SK-N-MC (cell line): ENCODE data around the gene MLLT3.
A peak's percentile ranks its signal among the peaks of the same experiment; 100 is the strongest.

Experiments used
- DNase-seq: peaks from one replicate; pipeline ENCODE4 v3.0.0-alpha.2; 2011; ENCODE audit warnings: low read depth, low spot score
- H3K27ac ChIP-seq: fragments of 200-600 bp; sonication (generic); 2 replicates; pipeline ENCODE4 v1.5.1; 2016; ENCODE audit warnings: mixed run types
- H3K36me3 ChIP-seq: fragments of 200-600 bp; sonication (generic); 2 replicates; pipeline ENCODE4 v1.6.1; 2017; ENCODE audit warnings: antibody characterized with exemption, low read length, mixed read lengths; ENCODE audit not compliant: insufficient read depth
- H3K4me3 ChIP-seq: fragments of 200-600 bp; sonication (generic); 2 replicates; pipeline ENCODE4 v1.5.1; 2016
- H3K9ac ChIP-seq: fragments of 200-600 bp; sonication (generic); 2 replicates; pipeline ENCODE4 v1.8.0; 2017; ENCODE audit warnings: mixed run types, mixed read lengths; ENCODE audit not compliant: insufficient read length
- H3K9me3 ChIP-seq: fragments of 200-600 bp; sonication (generic); 2 replicates; pipeline ENCODE4 v1.6.1; 2017; ENCODE audit warnings: low read depth, mild to moderate bottlenecking, antibody characterized with exemption, low read length, moderate library complexity, mixed read lengths
- EZH2 ChIP-seq: fragments of 200-600 bp; sonication (generic); IDR thresholded peaks from one replicate; pipeline ENCODE4 v1.6.1; 2017; ENCODE audit warnings: antibody characterized with exemption
- FOXP2 ChIP-seq: optimal IDR thresholded peaks from 2 replicates; pipeline ENCODE3; 2011; ENCODE audit warnings: mild to moderate bottlenecking, moderate library complexity; ENCODE audit not compliant: insufficient read depth; ENCODE audit errors: extremely low read length, control extremely low read depth
- POLR2AphosphoS5 ChIP-seq: IDR thresholded peaks from 2 replicates; pipeline ENCODE4 v1.6.1; 2012; ENCODE audit warnings: mild to moderate bottlenecking, low read depth, low read length, borderline replicate concordance

MLLT3 gene

GRCh38 chr9:20302197-20302596 lies 320.1 kb downstream of the MLLT3 start:
- no peak for DNase-seq
- H3K27ac ChIP-seq = no peak overlapping the region
- no peak overlapping the region for H3K9ac ChIP-seq
- H3K9me3 ChIP-seq = no peaks in the 10 kb centered on the region
- no peak for TF ChIP-seq FOXP2
- TF ChIP-seq EZH2 = no peak
- no peak for TF ChIP-seq POLR2AphosphoS5
- no peak overlapping the region for H3K4me3 ChIP-seq
- H3K36me3 ChIP-seq = no peaks in the 10 kb centered on the region

- Histone ChIP-seq H3K9me3 (no peaks in the 10 kb centered on the region), H3K36me3 (no peaks in the 10 kb centered on the region), H3K9ac (no peak overlapping the region), H3K4me3 (no peak overlapping the region), H3K27ac (no peak overlapping the region)
- TF ChIP-seq FOXP2 (no peak), EZH2 (no peak), POLR2AphosphoS5 (no peak)
- DNase-seq = no peak
These were observed 321.7 kb downstream of the MLLT3 start for GRCh38 chr9:20300430-20301115.

DNA sequence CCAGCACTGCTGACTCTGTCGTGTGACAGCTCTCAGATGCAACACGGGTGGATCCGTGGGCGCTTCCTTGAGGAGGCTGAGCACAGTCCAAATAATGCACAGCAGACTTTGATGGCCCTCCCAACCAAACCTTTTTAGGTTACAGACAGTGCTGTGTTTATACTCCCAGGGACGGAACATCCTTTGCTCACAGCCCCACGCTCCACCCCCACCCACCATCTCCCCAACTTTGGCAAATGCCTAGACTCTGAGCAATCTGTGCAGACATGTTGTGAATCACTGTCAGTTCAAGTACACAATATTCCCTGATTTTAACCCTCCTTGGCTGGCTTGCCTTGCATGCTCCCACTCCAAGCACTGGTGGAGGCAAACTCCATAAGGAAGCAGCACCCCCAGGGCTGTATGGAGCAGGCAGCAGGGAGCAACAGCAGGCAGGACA lies 324.6 kb downstream of the MLLT3 start:
- Histone ChIP-seq H3K9me3 (no peaks in the 10 kb centered on the region), H3K9ac (no peak overlapping the region), H3K27ac (no peak overlapping the region), H3K4me3 (no peak overlapping the region), H3K36me3 (no peaks in the 10 kb centered on the region)
- TF ChIP-seq POLR2AphosphoS5 (no peak), EZH2 (no peak), FOXP2 (no peak)
- no peak for DNase-seq

DNA sequence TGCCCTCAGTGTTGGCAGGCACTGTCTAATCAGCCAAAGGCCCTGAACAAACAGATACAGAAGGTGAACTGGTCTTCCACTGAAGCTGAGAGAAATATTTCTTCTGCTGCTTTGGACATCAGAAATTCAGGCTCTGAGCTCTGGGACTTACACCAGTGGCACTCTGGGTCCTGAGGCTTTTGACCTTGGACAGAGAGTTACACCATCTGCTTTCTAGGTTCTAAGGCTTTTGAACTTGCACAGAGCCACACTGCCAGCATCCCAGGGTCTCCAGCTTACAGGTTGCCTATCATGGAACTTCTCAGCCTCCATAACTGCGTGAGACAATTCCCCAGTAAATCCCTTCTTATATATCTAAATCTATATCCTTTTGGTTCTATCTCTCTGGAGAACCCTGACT lies 326.7 kb downstream of the MLLT3 start:
- H3K9me3 ChIP-seq = no peaks in the 10 kb centered on the region
- H3K9ac ChIP-seq = no peak overlapping the region

GRCh38 chr9:20294046-20294750 lies 328.1 kb downstream of the MLLT3 start:
- Histone ChIP-seq H3K36me3 (no peaks in the 10 kb centered on the region), H3K27ac (peak overlapping the region; percentile 36; the same call in 1 of the 2 replicates), H3K9ac (no peak overlapping the region), H3K4me3 (no peak overlapping the region), H3K9me3 (no peaks in the 10 kb centered on the region)
- TF ChIP-seq POLR2AphosphoS5 (no peak), FOXP2 (no peak), EZH2 (no peak)
- no peak for DNase-seq

More for the DNA sequence above, 326.7 kb downstream of the MLLT3 start:
- TF ChIP-seq POLR2AphosphoS5 (no peak), FOXP2 (no peak)
- H3K4me3 ChIP-seq = no peak overlapping the region
- H3K36me3 ChIP-seq = no peaks in the 10 kb centered on the region
- DNase-seq = no peak
- no peak overlapping the region for H3K27ac ChIP-seq

GRCh38 chr9:20292002-20292401 lies 330.3 kb downstream of the MLLT3 start:
- DNase-seq = no peak
- no peak overlapping the region for H3K9ac ChIP-seq
- H3K27ac ChIP-seq = no peak overlapping the region
- no peak for TF ChIP-seq POLR2AphosphoS5
- TF ChIP-seq FOXP2 = no peak
- TF ChIP-seq EZH2 = no peak
- H3K9me3 ChIP-seq = no peaks in the 10 kb centered on the region
- H3K4me3 ChIP-seq = no peak overlapping the region
- no peaks in the 10 kb centered on the region for H3K36me3 ChIP-seq
